SIG-M5 treated with dmso at 0.1 percent for 504 hours (cell line): ENCODE measurements around the gene PLCL2.

ENCODE experiments used
- DNase-seq: peaks from one replicate; lab custom pipeline; 2025; ENCODE audit not compliant: unreplicated experiment; lab: John Stamatoyannopoulos, UW

The PLCL2 gene

DNA sequence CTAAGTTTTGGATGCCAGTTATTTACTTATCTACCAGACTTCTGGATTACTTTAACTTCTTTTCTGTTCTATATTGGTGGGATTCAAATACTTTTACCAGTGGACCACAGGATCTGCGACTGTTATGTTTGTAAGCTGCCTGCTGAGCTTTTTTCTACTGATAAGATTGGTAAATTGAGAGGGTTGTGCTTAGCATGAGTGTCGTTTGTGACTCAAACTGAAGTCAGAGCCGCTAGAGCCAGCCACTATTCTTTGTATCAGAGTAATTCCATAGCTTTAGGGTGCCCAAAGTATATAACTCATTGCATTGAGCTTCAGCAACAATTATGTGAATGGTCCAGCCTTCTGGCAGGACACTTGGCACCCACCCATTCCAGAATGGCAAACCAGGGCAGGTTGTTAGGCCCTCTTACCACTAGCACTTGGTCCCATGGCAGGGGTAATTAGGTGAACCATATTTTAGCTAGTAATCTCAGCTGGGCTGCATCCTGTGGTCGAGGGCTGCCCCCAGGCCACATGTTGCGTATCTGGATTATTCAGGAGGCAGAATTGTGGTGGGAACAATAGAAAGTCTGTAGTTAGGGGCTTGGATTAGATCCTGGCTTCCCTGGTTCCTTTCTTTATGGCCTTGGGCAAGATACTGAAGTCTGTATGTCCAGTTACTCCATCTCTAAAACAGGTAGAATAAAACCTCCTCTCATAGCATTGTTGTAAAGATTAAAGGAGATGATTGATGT is 6.0 kb downstream of the PLCL2 start:
- no peak for DNase-seq

GRCh38 chr3:16893618-16894200 is 9.0 kb downstream of the PLCL2 start:
- no peak for DNase-seq

DNA sequence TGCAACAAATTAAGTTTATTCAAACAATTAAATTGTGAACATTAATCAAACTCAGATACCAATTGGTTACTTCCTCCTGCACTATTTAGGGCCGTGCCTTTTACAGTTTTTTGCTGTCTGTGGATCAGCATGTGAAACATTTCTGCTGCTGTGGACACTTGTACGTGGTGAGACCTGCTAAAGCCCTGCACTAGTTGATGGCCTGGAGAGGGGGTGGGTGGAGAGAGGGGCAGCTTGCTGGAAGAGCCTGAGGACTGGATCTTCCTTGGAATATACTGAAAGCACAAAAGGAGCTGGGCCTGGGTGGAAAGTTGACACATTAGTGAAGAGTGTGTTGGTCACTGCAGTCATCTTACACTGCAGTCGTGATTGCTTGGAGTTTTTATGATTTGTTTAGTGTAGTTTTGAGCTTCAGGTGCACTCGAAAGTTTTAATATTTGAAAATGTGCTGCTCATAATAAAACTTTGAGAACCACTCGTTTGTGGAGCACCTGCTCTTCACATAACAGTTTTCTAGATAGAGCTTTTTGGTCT is 11.4 kb downstream of the PLCL2 start:
- DNase-seq: no peak

- DNase-seq: no peak
Observed at GRCh38 chr3:16896820-16897219, 12.1 kb downstream of the PLCL2 start.

DNA sequence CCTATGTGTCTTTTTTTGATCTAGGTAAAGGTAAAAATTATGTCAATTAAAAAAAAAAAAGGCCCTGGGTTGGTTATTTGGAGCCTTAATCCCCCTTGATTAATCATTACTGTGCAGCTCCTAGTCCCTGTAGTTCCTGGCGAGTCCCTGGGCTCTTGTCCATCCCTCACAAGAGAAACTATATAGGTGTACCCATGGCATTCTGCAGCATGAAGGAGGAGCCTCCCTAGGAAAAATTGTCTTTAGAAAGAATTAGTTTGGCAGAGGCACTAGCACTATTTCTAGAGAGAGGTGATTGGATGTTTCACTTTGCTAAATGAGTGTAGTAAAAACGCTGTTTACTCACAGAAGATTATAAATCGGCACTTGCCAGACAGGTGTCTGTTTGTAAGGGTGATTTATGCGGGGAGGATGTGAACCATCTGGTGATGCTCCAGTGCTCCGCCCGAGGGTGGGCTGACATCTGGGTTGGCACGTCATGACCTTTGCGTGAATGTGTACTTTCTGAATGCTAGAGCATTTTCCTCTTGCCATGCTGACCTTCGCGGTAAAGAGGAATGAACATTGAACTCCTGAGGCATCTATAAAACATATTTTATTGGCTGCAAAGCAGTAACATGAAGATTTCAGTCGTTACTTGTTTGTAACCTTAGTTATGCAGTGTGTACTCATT is 12.6 kb downstream of the PLCL2 start:
- no peak for DNase-seq

- no peak for DNase-seq
Observed at GRCh38 chr3:16898595-16899395, 14.0 kb downstream of the PLCL2 start.

- DNase-seq: no peak
Observed at GRCh38 chr3:16899919-16900318, 15.2 kb downstream of the PLCL2 start.

- no peak for DNase-seq
Observed at GRCh38 chr3:16900779-16901440, 16.2 kb downstream of the PLCL2 start.

- DNase-seq: no peak
Observed at GRCh38 chr3:16904423-16905417, 20.0 kb downstream of the PLCL2 start.

GRCh38 chr3:16905704-16906103 is 20.9 kb downstream of the PLCL2 start:
- DNase-seq: no peak

GRCh38 chr3:16906682-16907081 is 21.9 kb downstream of the PLCL2 start:
- no peak for DNase-seq

DNA sequence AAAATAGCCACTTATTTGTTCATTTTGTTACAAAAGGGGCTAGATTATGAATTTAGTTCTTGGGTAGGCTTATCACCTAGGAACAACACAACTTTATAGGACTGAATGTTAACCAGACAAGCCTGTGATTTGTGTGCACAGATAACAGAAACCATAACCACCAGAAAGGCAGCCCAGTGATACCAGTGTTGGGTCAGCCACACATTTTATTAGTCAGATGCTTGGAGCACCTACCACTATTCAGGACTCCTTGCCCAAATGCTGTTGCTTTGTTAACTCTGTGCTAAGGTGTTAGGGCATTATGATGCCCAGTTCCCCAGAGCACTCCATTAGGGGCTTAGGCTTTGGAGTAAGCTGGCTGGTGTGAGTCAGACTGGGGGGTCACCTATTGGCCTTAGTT is 22.5 kb downstream of the PLCL2 start:
- no peak for DNase-seq

DNA sequence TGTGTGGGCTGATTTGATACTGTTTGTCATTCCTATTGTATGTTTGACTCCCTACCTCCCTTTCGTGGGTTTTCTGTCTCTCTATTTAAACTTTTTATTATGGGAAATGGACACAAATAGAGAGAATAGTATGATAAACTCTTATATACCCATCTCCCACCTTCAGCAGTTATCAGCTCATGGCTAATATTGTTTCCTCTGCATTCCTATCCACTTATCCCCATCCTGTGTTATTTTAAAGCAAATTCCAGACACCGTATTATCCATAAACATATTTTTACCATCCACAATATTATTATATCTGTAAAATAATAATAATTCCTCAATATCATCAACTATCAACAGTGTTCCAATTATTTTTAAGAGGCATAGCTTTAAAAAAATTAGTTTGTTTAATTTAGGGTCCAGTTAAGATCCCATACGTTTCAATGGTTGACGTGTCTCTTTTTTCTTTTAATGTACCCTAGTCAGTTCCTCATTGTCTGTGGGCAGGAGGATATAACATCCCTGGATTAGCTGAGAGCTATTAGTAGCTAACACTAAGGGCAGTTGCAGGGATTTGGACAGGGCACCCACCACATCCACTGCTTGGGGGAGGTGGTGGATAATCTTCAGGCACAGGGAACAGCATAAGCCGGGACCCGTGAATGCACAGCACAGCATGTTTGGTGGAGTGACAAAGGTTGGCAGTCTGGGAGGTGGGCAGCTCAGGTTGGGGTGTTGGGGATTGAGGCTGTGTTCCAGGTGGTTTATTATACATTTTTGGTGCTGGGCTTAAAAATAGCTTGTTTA is 23.5 kb downstream of the PLCL2 start:
- DNase-seq: no peak

GRCh38 chr3:16908896-16909295 is 24.1 kb downstream of the PLCL2 start:
- no peak for DNase-seq

DNA sequence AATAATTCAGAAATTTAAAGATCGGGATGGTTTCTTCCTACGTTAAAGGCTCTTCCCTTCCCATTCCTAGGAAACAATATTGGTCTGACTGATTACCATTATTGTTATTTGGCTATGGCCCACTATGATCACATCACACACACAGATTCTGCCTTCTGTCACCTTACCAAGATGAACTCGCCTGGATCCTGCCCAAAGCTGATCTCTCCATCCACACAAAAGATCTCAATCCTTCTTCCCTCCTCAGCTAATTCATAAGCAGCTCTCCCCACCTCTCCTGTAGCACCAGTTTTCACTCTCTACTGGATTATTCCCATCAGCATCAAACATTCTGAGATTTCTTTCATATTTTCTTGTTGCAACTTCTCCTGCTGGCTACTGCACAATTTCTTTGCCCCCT is 25.0 kb downstream of the PLCL2 start:
- DNase-seq: no peak

- no peak for DNase-seq
Observed at GRCh38 chr3:16910207-16910606, 25.5 kb downstream of the PLCL2 start.

DNA sequence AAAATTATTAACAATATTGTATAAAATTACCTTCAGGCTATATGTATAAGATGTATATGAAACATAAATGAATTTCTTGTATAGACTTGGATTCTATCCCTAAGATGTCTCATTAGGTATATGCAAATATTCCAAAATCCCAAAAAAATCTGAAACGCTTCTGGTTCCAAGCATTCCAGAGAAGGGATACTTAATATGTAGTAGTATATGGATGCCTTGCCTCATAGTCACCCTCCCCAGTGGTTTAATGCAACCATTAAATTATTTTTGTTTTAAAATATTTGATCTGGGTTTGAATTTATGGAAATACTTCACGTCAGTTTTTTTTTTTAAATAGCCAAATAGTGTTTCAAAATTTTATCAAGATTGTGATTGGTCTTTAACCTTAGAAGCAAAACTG is 27.2 kb downstream of the PLCL2 start:
- no peak for DNase-seq

- peak; percentile 66 for DNase-seq
Observed at GRCh38 chr3:16912400-16913263, 27.9 kb downstream of the PLCL2 start.
